Measurements from ENCODE around the gene SCML1.

- peak; percentile 12 for TF ChIP-seq CTCF (IDR thresholded peaks at IDR 0.05; ENCODE audit: insufficient read depth, low read length)
- TF ChIP-seq GABPA (IDR thresholded peaks at IDR 0.05; ENCODE audit: low read depth), result no peak
Observed at GRCh38 chrX:17689971-17690409, 47.3 kb upstream of the SCML1 start.

All from HL-60 (cell line).